Mesodermal cell (in vitro differentiated cells): ENCODE results near the gene MTHFD1L.
"Not testable (repeated sequence)": the region's sequence is repeated elsewhere in the genome, so short reads cannot be mapped to it uniquely, and the experiment has no call there.

Experiments
- H3K27ac ChIP-seq: 2 replicates; pipeline ENCODE4 v1.7.0; 2013; ENCODE audit warnings: mild to moderate bottlenecking, low read depth, low read length, moderate library complexity; ENCODE audit not compliant: severe bottlenecking
- H3K36me3 ChIP-seq: 2 replicates; pipeline ENCODE4 v1.7.1; 2013; ENCODE audit warnings: mild to moderate bottlenecking, low read length, moderate library complexity; ENCODE audit not compliant: control insufficient read depth, insufficient read depth
- H3K4me1 ChIP-seq: one replicate; pipeline ENCODE4 v1.7.1; 2013; ENCODE audit warnings: mild to moderate bottlenecking, low read length; ENCODE audit not compliant: insufficient read depth, control insufficient read depth, poor library complexity, severe bottlenecking
- H3K4me3 ChIP-seq: 2 replicates; pipeline ENCODE4 v1.7.0; 2013; ENCODE audit warnings: low read length, control low read depth, mild to moderate bottlenecking; ENCODE audit not compliant: insufficient read depth, poor library complexity, severe bottlenecking; ENCODE audit errors: extremely low read depth
- H3K9me3 ChIP-seq: 2 replicates; pipeline ENCODE4 v1.7.1; 2013; ENCODE audit warnings: mild to moderate bottlenecking, low read length, moderate library complexity; ENCODE audit not compliant: control insufficient read depth
- WGBS, 2 experiments: methylation state at CpG; one replicate each; pipeline ENCODE4 v1.1.5; 2013; ENCODE audit warnings: missing lambda C conversion rate in 2 of 2; ENCODE audit not compliant: insufficient coverage in 2 of 2; 5-methylcytosine and 5-hydroxymethylcytosine counted together

MTHFD1L gene

DNA sequence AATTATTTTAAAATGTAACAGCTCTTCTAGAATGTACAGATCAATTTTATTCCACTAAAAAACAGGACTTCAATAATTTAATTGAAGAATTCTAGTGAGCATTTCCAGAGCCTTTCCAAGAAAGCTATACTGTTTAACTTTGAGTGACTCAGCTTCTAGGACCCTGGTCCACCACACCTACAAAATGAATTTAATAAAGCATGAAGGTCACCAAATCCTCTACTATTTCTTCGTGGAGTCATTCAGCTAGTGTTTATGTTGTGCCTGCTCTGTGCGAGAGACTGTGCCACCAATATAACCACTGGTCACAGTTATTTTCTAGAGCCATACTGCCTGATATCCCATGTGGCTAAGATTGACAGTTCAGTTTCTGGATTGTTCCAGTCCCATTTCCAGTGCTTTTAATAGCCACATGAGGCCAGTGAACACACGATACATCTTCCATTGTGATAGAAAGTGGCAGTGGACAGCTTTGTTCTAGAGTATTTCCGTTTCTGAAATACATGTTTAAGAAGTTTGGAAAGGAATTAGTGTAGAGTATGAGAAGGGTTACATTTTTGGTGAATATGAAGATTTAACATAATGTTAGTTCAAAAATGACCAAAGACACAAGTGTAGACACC lies 160.7 kb downstream of the MTHFD1L start:
- WGBS, 2 experiments, result 96 to 100% methylated on average over 1 to 4 of the region's 4 CpGs
- H3K4me1 ChIP-seq, result peaks cover 17% of the 10 kb centered on the region
- peaks cover 8% of the 10 kb centered on the region for H3K9me3 ChIP-seq
- H3K4me3 ChIP-seq, result no peak overlapping the region
- H3K36me3 ChIP-seq, result peaks cover 60% of the 10 kb centered on the region
- H3K27ac ChIP-seq, result no peak overlapping the region

- H3K4me3 ChIP-seq, result no peak overlapping the region
- peaks cover 8% of the 10 kb centered on the region for H3K9me3 ChIP-seq
- peaks cover 60% of the 10 kb centered on the region for H3K36me3 ChIP-seq
- no peak overlapping the region for H3K27ac ChIP-seq
- peaks cover 6% of the 10 kb centered on the region for H3K4me1 ChIP-seq
- 100% methylated on average over 1 of the region's 1 CpG for WGBS, 2 experiments
Observed at GRCh38 chr6:151027295-151027747, 161.8 kb downstream of the MTHFD1L start.

GRCh38 chr6:151027936-151028838 lies 162.7 kb downstream of the MTHFD1L start:
- Histone ChIP-seq H3K27ac (no peak overlapping the region), H3K4me1 (no peaks in the 10 kb centered on the region), H3K36me3 (peaks cover 64% of the 10 kb centered on the region), H3K4me3 (no peak overlapping the region), H3K9me3 (peaks cover 8% of the 10 kb centered on the region)
- 96 to 100% methylated on average over 14 to 15 of the region's 15 CpGs for WGBS, 2 experiments

GRCh38 chr6:151029970-151030369 lies 164.5 kb downstream of the MTHFD1L start:
- H3K9me3 ChIP-seq, result peaks cover 8% of the 10 kb centered on the region
- no peak overlapping the region for H3K4me3 ChIP-seq
- no peak overlapping the region for H3K27ac ChIP-seq
- H3K36me3 ChIP-seq, result peaks cover 61% of the 10 kb centered on the region
- no peaks in the 10 kb centered on the region for H3K4me1 ChIP-seq
- WGBS, 2 experiments, result no CpG with 5 or more reads among the region's 5 CpGs

GRCh38 chr6:151032034-151032433 lies 166.5 kb downstream of the MTHFD1L start:
- Histone ChIP-seq H3K9me3 (peaks cover 8% of the 10 kb centered on the region), H3K27ac (no peak overlapping the region), H3K36me3 (peaks cover 64% of the 10 kb centered on the region), H3K4me3 (no peak overlapping the region), H3K4me1 (peaks cover 13% of the 10 kb centered on the region)
- WGBS, 2 experiments, result 94 to 100% methylated on average over 2 of the region's 3 CpGs

DNA sequence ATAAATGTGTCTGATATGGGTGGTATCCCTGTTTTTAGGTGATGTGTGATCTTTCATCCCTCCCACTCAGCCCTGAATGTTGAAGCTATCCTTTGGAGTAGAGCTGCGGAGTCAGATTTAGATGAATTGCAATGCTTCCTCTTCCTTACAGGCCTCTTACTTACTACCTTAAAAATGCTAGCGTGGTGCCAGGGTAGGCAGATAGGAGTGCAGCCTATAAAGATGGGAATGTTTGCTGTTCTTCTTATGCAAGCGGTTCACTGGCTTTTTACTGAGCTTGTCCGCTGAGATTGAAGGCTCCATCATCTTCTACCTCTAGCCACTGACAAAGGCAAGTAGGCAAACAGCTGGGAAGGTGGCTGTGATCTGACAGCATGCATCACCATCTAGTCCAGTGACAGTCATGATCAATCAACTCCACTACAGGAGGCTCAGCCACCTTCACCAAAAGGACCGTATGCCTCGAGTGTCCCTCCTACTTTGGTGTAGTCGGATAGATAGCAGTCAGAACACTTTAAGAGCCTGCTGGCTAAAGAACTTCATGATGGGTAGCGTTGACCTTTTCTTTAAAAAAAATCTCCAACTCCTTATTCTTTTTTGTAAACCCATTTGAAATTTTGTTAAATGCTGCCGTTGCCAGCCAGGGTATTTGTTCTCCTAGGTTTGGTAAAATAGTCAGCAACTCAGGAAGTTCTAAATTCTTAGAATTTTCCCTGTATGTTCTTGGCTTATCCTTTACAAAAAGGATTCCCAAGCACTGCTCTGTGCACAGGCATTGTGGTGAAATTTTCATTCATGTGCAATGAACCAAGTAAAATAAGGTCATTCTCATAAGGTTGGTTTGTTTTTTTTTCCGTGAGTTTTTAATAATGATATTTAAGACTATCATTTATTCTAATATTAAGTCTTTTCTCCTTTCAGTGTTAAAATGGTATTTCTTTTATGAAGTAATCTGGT lies 169.6 kb downstream of the MTHFD1L start:
- H3K9me3 ChIP-seq, result no peaks in the 10 kb centered on the region
- H3K4me3 ChIP-seq, result no peak overlapping the region
- peak overlapping the region; percentile 87 for H3K27ac ChIP-seq
- H3K36me3 ChIP-seq, result peaks cover 65% of the 10 kb centered on the region
- peaks cover 25% of the 10 kb centered on the region for H3K4me1 ChIP-seq
- WGBS, 2 experiments, result 94 to 100% methylated on average over 1 to 5 of the region's 10 CpGs

GRCh38 chr6:151036211-151036721 lies 170.8 kb downstream of the MTHFD1L start:
- H3K36me3 ChIP-seq, result peaks cover 59% of the 10 kb centered on the region
- peak overlapping the region; percentile 87 for H3K27ac ChIP-seq
- H3K4me3 ChIP-seq, H3K9me3 ChIP-seq: not testable (repeated sequence)
- peaks cover 33% of the 10 kb centered on the region for H3K4me1 ChIP-seq
- WGBS, 2 experiments, result no CpG with 5 or more reads among the region's 3 CpGs

DNA sequence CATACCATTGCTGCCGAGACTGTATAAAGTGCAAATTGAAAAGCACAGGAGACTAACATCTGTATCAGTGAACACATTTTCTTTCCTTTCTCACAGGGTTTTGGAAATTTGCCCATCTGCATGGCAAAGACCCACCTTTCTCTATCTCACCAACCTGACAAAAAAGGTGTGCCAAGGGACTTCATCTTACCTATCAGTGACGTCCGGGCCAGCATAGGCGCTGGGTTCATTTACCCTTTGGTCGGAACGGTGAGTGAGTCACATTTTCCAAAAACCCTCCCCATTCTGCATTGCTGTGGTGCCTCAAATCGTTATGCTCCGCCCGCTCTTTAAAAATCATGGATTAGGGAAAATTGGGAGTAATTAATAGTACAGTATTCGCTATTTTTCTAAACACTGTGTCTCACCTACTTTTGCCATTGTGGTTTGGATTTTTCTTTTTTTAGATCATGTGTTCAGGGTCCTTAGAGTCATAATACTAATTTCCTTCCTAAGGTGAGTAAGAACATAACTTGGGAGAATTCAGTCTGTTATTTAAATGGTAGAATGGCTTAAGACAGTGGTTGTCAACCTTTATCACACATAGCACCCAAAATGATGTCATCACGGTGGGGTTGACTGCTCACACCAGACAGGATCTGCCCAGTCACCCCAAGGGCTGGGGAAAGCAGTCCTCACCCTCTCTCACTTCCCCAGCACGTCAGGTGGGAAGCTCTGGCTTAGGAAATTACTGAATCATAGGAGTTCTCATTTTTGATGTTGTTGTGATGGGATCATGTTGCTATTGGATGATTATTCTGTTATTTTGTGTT lies 171.6 kb downstream of the MTHFD1L start:
- Histone ChIP-seq H3K27ac (peak overlapping the region; percentile 87), H3K36me3 (peaks cover 59% of the 10 kb centered on the region), H3K9me3 (no peaks in the 10 kb centered on the region), H3K4me1 (peaks cover 41% of the 10 kb centered on the region), H3K4me3 (no peak overlapping the region)
- WGBS, 2 experiments, result 95 to 100% methylated on average over 2 to 4 of the region's 12 CpGs

DNA sequence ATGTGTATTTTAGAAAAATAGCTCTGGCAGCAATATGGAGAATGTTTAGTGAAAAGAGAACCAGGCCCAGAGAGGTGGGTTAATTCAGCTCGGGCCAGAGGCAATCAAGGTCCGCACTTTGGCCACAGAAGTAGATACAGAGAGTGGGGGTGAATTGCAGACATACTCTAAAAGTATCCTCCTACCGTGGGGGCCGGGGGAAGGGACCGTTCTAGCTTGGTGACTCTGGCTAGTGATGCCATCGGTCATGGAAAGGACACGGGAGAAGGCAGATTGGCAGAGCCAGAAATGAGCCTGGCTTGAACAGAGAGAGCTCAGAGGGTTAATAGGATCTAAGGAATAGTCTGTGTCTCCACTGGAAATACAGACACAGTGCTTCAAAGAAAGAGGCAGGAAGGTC lies 173.1 kb downstream of the MTHFD1L start:
- WGBS, 2 experiments, result 98 to 99% methylated on average over 4 to 7 of the region's 7 CpGs
- H3K36me3 ChIP-seq, result peaks cover 50% of the 10 kb centered on the region
- H3K27ac ChIP-seq, result no peak overlapping the region
- H3K9me3 ChIP-seq, result no peaks in the 10 kb centered on the region
- H3K4me3 ChIP-seq, result no peak overlapping the region
- H3K4me1 ChIP-seq, result peaks cover 47% of the 10 kb centered on the region
